ENCODE data around the gene COQ4. TPM values are rescaled to one million over a fixed set of nuclear protein-coding genes. Genes with fewer than 3 reads are reported as not detected.

Gene COQ4
- total RNA-seq, 4 donors from 2014 or later, result 55.5 to 89.2 (median 77.9) TPM

DNA sequence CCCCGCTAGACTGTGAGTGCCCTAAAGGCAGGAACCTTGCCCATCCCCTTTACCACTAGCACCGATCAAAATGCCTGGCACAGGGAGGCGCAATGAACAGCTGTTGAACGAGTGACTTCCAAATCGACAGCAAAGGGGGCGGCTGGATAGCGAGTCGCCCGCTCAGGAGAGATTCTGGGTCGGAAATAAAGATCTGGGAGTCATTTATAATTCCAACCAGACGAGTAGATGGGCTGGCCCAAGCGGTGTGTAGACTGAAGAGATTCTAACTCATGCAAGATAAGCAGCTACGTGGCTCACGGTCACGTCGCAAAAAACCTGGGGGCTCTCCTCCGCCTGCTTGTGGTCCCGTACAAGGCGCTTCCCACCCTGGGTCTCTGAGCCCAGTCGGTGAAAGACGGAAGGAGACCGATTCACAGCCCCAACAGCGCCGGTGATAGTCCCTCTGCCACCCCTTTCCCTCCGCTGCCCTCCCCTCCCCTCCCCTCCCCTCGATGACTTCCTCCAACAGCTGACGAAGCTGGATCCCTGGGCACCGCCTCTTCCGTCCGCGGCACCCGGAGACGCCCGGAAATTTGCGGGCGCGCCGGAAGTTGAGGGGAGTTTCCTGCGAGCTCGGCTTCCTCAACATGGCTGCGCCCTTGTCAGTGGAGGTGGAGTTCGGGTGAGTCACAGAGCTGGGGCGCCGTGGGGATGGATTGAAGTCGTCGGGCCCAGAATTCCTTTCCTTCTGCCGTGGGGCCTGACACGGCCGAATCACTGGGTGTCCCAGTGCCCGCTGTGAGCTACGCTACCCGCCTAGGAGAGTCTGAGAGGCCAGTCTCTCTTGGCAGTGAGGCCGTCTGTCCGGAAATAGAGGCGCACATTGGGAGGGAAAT is 48.4 kb downstream of the COQ4 start, which contains the start of gene URM1:
Gene URM1 (plus strand): TSS at position 623 of the 878 bp plus-strand sequence. CDS start 7 bp downstream, at position 630.
- H3K27ac ChIP-seq, result peak within 1 kb of the TSS; percentile 91 to 98 (median 95)
- DNase-seq, result peak; percentile 73
- peak within 1 kb of the TSS; percentile 59 to 93 (median 90) for H3K4me3 ChIP-seq
- WGBS, 2 donors, result 0 to 1% methylated on average over 28 to 35 of the region's 55 CpGs
- intact Hi-C loops (cut with DNase I), result no loop called here
- TF ChIP-seq, protein P1, sequence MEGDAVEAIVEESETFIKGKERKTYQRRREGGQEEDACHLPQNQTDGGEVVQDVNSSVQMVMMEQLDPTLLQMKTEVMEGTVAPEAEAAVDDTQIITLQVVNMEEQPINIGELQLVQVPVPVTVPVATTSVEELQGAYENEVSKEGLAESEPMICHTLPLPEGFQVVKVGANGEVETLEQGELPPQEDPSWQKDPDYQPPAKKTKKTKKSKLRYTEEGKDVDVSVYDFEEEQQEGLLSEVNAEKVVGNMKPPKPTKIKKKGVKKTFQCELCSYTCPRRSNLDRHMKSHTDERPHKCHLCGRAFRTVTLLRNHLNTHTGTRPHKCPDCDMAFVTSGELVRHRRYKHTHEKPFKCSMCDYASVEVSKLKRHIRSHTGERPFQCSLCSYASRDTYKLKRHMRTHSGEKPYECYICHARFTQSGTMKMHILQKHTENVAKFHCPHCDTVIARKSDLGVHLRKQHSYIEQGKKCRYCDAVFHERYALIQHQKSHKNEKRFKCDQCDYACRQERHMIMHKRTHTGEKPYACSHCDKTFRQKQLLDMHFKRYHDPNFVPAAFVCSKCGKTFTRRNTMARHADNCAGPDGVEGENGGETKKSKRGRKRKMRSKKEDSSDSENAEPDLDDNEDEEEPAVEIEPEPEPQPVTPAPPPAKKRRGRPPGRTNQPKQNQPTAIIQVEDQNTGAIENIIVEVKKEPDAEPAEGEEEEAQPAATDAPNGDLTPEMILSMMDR (IDR thresholded peaks at IDR 0.05), result peak in 1 of 6 experiments; percentile 5
- peak in 3 of 4 donors; percentile 76 to 93 (median 83) for TF ChIP-seq POLR2A (IDR thresholded peaks at IDR 0.05)
- peaks cover 13 to 49% (median 35%) of the 10 kb centered on the region in 3 donors for H3K4me1 ChIP-seq
- H3K27me3 ChIP-seq, result no peaks in the 10 kb centered on the region
- no peaks in the 10 kb centered on the region for H3K9me3 ChIP-seq
- peaks cover 0 to 31% (median 0%) of the 10 kb centered on the region in 3 donors for H3K36me3 ChIP-seq

DNA sequence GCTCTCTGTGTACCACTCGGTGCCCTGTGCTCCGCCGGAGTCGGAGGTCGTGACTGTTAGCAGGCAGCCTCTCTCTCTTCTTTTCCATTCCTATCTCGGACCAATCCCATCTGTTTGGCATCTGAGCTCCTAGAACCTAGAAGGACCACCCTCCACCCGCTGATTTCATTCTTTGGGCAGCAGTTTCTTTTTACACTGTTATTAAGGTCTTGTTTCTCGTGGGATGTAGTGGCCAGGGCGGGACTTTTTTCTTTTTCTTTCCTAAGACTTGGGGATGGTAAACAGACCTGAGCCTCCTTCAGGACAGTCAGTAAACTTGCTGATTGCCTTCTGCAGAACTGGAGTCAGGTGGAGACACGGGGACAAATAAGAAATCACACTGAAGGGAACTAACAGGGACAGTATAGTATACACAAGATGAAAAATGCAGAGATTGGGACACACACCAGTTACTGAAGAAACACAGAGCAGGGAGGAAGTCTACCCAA is 49.0 kb downstream of the COQ4 start:
- intact Hi-C loops (cut with DNase I), result no loop called here
- H3K9me3 ChIP-seq, result no peaks in the 10 kb centered on the region
- no peaks in the 10 kb centered on the region for H3K27me3 ChIP-seq
- 0% methylated on average over 8 to 10 of the region's 10 CpGs for WGBS, 2 donors
- peak overlapping the region; percentile 59 to 93 (median 90) for H3K4me3 ChIP-seq
- no peak for TF ChIP-seq POLR2A (IDR thresholded peaks at IDR 0.05)
- TF ChIP-seq, protein P1 (IDR thresholded peaks at IDR 0.05), result no peak
- no peak for DNase-seq
- H3K4me1 ChIP-seq, result peaks cover 13 to 52% (median 35%) of the 10 kb centered on the region in 3 donors
- H3K36me3 ChIP-seq, result peaks cover 0 to 35% (median 0%) of the 10 kb centered on the region in 3 donors
- peak overlapping the region; percentile 91 to 98 (median 95) for H3K27ac ChIP-seq

DNA sequence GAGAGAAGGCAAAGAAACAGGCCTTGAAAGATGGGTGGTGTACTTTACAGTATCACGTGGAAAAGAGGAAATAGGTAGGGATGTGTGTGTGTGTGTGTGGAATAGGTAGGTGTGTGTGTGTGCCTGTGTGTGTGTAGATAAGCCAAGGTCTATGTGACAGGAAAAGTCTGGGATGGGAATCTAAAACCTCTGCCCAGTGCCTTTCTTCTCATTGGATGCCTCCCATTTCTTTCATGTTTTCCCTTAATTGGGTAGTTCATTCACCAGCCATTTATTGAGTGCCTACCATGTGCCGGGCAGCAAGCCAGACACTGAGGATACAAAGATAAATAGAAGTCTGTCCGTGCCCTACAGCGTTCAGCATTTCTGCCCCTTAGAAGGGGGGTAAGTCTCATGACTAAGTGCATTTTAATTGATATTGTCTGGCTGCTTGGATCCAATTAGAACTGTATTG is 49.6 kb downstream of the COQ4 start:
- TF ChIP-seq, protein P1 (IDR thresholded peaks at IDR 0.05), result no peak
- no peak for TF ChIP-seq POLR2A (IDR thresholded peaks at IDR 0.05)
- Histone ChIP-seq H3K4me3 (peak overlapping the region; percentile 59 to 93 (median 90)), H3K36me3 (peaks cover 0 to 39% (median 0%) of the 10 kb centered on the region in 3 donors), H3K27me3 (no peaks in the 10 kb centered on the region), H3K27ac (peak overlapping the region; percentile 91 to 98 (median 95)), H3K9me3 (no peaks in the 10 kb centered on the region), H3K4me1 (peaks cover 13 to 52% (median 35%) of the 10 kb centered on the region in 3 donors)
- DNase-seq, result no peak
- 3 to 11% methylated on average over 3 to 4 of the region's 4 CpGs for WGBS, 2 donors
- intact Hi-C loops (cut with DNase I), result no loop called here

DNA sequence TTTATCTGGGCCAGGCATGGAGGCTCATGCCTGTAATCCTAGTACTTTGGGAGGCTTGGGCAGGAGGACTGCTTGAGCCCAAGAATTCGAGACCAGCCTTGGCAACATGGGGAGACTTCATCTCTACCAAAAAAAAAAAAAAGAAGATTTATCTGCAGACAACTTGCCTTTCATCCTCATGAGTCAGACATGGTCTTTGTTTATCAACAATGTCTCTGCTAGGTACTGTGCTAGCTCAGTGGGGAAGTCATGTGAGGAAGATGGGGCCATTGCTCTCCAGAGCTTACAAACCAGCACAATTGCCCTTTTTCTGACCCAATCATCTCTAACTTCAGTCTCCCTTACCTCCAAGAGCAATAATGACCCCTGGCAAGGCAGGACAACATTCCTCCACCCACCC is 50.1 kb downstream of the COQ4 start:
- Histone ChIP-seq H3K36me3 (peaks cover 0 to 41% (median 3%) of the 10 kb centered on the region in 3 donors), H3K4me1 (peaks cover 13 to 52% (median 35%) of the 10 kb centered on the region in 3 donors), H3K4me3 (no peak overlapping the region), H3K9me3 (no peaks in the 10 kb centered on the region), H3K27ac (peak overlapping the region; percentile 91 to 98 (median 95)), H3K27me3 (no peaks in the 10 kb centered on the region)
- TF ChIP-seq POLR2A (IDR thresholded peaks at IDR 0.05), result no peak
- TF ChIP-seq, protein P1 (IDR thresholded peaks at IDR 0.05), result no peak
- WGBS, 2 donors, result 45 to 63% methylated on average over 1 of the region's 1 CpG
- intact Hi-C loops (cut with DNase I), result no loop called here
- no peak for DNase-seq

Data from esophagus squamous epithelium (tissue), 5 donors.